ENCODE data around the gene DAB2IP. TPM values are rescaled to one million over a fixed set of nuclear protein-coding genes. Genes with fewer than 3 reads are reported as not detected.

The DAB2IP gene
- total RNA-seq, 1 experiment from 2014 or later, result 15.2 TPM

DNA sequence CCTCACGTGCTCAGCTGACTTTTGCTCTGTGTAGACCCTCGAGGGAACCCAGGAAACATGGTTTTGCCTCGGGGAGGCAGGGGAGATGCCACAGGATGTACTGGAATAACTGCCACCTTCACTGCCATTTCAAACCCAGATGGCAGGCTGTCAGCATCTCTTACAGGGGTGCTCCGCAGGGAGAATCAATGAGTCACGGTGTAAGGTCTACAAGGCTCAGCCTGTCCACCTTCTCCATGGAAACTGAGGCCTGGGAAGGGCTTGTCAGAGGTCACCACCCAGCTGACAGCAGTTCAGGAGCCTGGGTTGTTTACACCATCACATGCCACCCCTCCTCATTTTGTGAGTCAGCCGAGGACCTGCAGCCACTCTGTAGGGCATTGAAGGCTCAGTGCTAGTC, 30.8 kb downstream of the DAB2IP start:
- intact Hi-C loops (cut with micrococcal nuclease), result no loop called here
- CTCF ChIA-PET, result no interaction called here
- ATAC-seq (no peak), DNase-seq (no peak)
- Histone ChIP-seq H3K27me3 (ENCODE audit: low read length) (no peaks in the 10 kb centered on the region), H3K4me2 (ENCODE audit: low read length) (no peak overlapping the region), H3K27ac (ENCODE audit: low read length) (no peak overlapping the region), H3K9ac (ENCODE audit: low read length) (no peak overlapping the region), H3K79me2 (ENCODE audit: low read length) (no peaks in the 10 kb centered on the region), H3F3A (ENCODE audit: low read length, unreplicated experiment) (no peaks in the 10 kb centered on the region), H3K4me1 (ENCODE audit: insufficient read depth, low read length) (peaks cover 11% of the 10 kb centered on the region), H3K4me3 (ENCODE audit: low read length) (no peak overlapping the region), H3K9me3 (ENCODE audit: low read length) (no peaks in the 10 kb centered on the region), H3K9me2 (replicated peaks; ENCODE audit: low read length) (no peaks in the 10 kb centered on the region), H4K20me1 (ENCODE audit: low read length) (no peaks in the 10 kb centered on the region), H2AFZ (ENCODE audit: low read length) (no peak overlapping the region), H3K36me3 (ENCODE audit: low read depth, low read length) (no peaks in the 10 kb centered on the region)
- POLR2A ChIA-PET (ENCODE audit: unreplicated experiment), result no interaction called here
- no TSS peak for BruUV-seq (replicated peaks)
- TF ChIP-seq, protein P1, sequence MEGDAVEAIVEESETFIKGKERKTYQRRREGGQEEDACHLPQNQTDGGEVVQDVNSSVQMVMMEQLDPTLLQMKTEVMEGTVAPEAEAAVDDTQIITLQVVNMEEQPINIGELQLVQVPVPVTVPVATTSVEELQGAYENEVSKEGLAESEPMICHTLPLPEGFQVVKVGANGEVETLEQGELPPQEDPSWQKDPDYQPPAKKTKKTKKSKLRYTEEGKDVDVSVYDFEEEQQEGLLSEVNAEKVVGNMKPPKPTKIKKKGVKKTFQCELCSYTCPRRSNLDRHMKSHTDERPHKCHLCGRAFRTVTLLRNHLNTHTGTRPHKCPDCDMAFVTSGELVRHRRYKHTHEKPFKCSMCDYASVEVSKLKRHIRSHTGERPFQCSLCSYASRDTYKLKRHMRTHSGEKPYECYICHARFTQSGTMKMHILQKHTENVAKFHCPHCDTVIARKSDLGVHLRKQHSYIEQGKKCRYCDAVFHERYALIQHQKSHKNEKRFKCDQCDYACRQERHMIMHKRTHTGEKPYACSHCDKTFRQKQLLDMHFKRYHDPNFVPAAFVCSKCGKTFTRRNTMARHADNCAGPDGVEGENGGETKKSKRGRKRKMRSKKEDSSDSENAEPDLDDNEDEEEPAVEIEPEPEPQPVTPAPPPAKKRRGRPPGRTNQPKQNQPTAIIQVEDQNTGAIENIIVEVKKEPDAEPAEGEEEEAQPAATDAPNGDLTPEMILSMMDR (conservative IDR thresholded peaks at IDR 0.05; ENCODE audit: low read depth, low read length), result no peak
- no peak for TF ChIP-seq EZH2phosphoT487 (IDR thresholded peaks at IDR 0.05; ENCODE audit: borderline replicate concordance, low read length)
- no peak for TF ChIP-seq EZH2 (IDR thresholded peaks at IDR 0.05; ENCODE audit: low read length, unreplicated experiment)

DNA sequence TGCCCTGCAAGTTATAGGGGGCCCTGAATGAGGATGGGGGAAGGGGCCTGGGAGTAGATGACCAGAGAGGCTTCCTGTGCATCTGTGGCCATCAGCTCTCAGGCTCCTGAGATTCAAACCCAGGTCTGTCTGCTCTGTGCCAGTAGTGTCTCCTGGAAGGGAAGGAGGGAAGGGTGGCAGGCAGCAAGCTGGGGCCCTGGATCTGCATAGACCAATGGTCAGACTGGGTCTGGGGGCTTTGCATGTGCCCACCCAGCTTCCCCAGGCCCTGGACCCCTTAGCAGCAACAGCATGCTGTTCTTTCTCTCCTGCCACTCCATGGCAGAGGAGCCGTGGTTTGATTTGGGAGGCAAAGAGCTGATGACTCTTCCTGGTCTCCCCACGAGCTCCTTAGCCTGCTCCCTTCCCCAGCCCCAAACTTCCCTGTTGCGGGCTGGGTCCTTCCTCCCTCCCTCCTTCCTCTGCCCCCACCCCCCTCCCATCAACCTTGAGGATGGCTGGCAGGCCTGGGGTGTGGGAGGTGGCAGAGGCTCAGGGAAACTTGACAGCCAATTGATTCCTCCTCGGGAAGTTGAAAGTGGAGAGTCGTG, 31.6 kb downstream of the DAB2IP start:
- Histone ChIP-seq H3K4me2 (ENCODE audit: low read length) (no peak overlapping the region), H2AFZ (ENCODE audit: low read length) (no peak overlapping the region), H3K36me3 (ENCODE audit: low read depth, low read length) (no peaks in the 10 kb centered on the region), H3K27me3 (ENCODE audit: low read length) (no peaks in the 10 kb centered on the region), H3K4me1 (ENCODE audit: insufficient read depth, low read length) (peaks cover 12% of the 10 kb centered on the region), H3K9me2 (replicated peaks; ENCODE audit: low read length) (no peaks in the 10 kb centered on the region), H3K9me3 (ENCODE audit: low read length) (no peaks in the 10 kb centered on the region), H3K9ac (ENCODE audit: low read length) (no peak overlapping the region), H3K4me3 (ENCODE audit: low read length) (no peak overlapping the region), H3F3A (ENCODE audit: low read length, unreplicated experiment) (no peaks in the 10 kb centered on the region), H3K27ac (ENCODE audit: low read length) (no peak overlapping the region), H4K20me1 (ENCODE audit: low read length) (no peaks in the 10 kb centered on the region), H3K79me2 (ENCODE audit: low read length) (no peaks in the 10 kb centered on the region)
- CTCF ChIA-PET, result no interaction called here
- DNase-seq (no peak), ATAC-seq (no peak)
- intact Hi-C loops (cut with micrococcal nuclease), result no loop called here
- BruUV-seq (replicated peaks), result no TSS peak
- TF ChIP-seq, protein P1 (conservative IDR thresholded peaks at IDR 0.05; ENCODE audit: low read depth, low read length), result no peak
- no peak for TF ChIP-seq EZH2phosphoT487 (IDR thresholded peaks at IDR 0.05; ENCODE audit: borderline replicate concordance, low read length)
- TF ChIP-seq EZH2 (IDR thresholded peaks at IDR 0.05; ENCODE audit: low read length, unreplicated experiment), result no peak
- POLR2A ChIA-PET (ENCODE audit: unreplicated experiment), result no interaction called here

DNA sequence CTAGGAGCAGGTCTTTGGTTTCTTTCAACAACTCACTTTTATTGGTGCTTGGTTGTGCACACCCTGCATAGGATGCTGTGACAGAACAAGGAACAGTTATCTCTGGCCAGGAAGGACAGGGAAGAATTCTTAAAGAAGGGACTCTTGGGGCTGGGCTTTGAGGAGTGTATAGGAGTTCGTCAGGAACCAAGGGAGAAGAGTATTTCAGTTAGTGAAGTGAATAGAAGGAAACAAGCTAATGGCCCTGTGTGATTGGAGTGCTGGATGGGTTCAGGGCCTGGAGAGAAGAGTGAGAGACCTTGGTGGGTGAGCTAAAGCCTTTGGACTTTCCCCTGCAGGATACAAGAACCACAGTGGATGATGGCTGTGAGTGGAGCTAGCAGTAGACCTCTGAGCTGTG, 32.2 kb downstream of the DAB2IP start:
- TF ChIP-seq EZH2 (IDR thresholded peaks at IDR 0.05; ENCODE audit: low read length, unreplicated experiment), result no peak
- TF ChIP-seq EZH2phosphoT487 (IDR thresholded peaks at IDR 0.05; ENCODE audit: borderline replicate concordance, low read length), result no peak
- TF ChIP-seq, protein P1 (conservative IDR thresholded peaks at IDR 0.05; ENCODE audit: low read depth, low read length), result no peak
- ChIA-PET POLR2A (ENCODE audit: unreplicated experiment) (no interaction called here), CTCF (interaction anchor here (0.9 kb wide), 1 partner anchor 138 kb away, joined by 3 read pairs; no protein-coding TSS in a partner anchor)
- H3K27ac ChIP-seq (ENCODE audit: low read length), result no peak overlapping the region
- intact Hi-C loops (cut with micrococcal nuclease), result loop anchor here (2.0 kb wide), 1 partner anchor 133 kb away; no protein-coding TSS in a partner anchor
- DNase-seq (no peak), ATAC-seq (no peak)
- H3K36me3 ChIP-seq (ENCODE audit: low read depth, low read length), result no peaks in the 10 kb centered on the region
- no peak overlapping the region for H2AFZ ChIP-seq (ENCODE audit: low read length)
- H3K9me3 ChIP-seq (ENCODE audit: low read length), result no peaks in the 10 kb centered on the region
- BruUV-seq (replicated peaks), result no TSS peak
- H3K4me3 ChIP-seq (ENCODE audit: low read length), result no peak overlapping the region
- H3K9me2 ChIP-seq (replicated peaks; ENCODE audit: low read length), result no peaks in the 10 kb centered on the region
- no peak overlapping the region for H3K4me2 ChIP-seq (ENCODE audit: low read length)
- no peak overlapping the region for H3K9ac ChIP-seq (ENCODE audit: low read length)
- H3K4me1 ChIP-seq (ENCODE audit: insufficient read depth, low read length), result peaks cover 12% of the 10 kb centered on the region
- no peaks in the 10 kb centered on the region for H3K79me2 ChIP-seq (ENCODE audit: low read length)
- no peaks in the 10 kb centered on the region for H3F3A ChIP-seq (ENCODE audit: low read length, unreplicated experiment)
- no peaks in the 10 kb centered on the region for H4K20me1 ChIP-seq (ENCODE audit: low read length)
- no peaks in the 10 kb centered on the region for H3K27me3 ChIP-seq (ENCODE audit: low read length)

All from PC-3 (cell line).